ENCODE results near the gene BSDC1.

Gene BSDC1

GRCh38 chr1:32329931-32330466 is 64.2 kb downstream of the BSDC1 start:
- DNase-seq (ENCODE audit: low spot score), result no peak
- TF ChIP-seq CTCF (IDR thresholded peaks at IDR 0.05; ENCODE audit: extremely low read depth, missing control alignments), result no peak

GRCh38 chr1:32327204-32327603 is 67.0 kb downstream of the BSDC1 start:
- no peak for DNase-seq (ENCODE audit: low spot score)
- no peak for TF ChIP-seq CTCF (IDR thresholded peaks at IDR 0.05; ENCODE audit: extremely low read depth, missing control alignments)

GRCh38 chr1:32321712-32322291 is 72.4 kb downstream of the BSDC1 start:
- no peak for TF ChIP-seq CTCF (IDR thresholded peaks at IDR 0.05; ENCODE audit: extremely low read depth, missing control alignments)
- no peak for DNase-seq (ENCODE audit: low spot score)

GRCh38 chr1:32318127-32318869 is 75.9 kb downstream of the BSDC1 start:
- no peak for TF ChIP-seq CTCF (IDR thresholded peaks at IDR 0.05; ENCODE audit: extremely low read depth, missing control alignments)
- no peak for DNase-seq (ENCODE audit: low spot score)

- no peak for TF ChIP-seq CTCF (IDR thresholded peaks at IDR 0.05; ENCODE audit: extremely low read depth, missing control alignments)
- DNase-seq (ENCODE audit: low spot score), result no peak
Observed at GRCh38 chr1:32316903-32317277, 77.4 kb downstream of the BSDC1 start.

All from GM20000 (cell line).